GM12873 (cell line): ENCODE measurements around the gene CHST9.

Experiments
- TF ChIP-seq, protein P1 (sequence below): IDR thresholded peaks from 2 replicates; pipeline ENCODE4 v1.5.1; 2012; ENCODE audit warnings: low read depth, mild to moderate bottlenecking, moderate library complexity, low read length, control low read depth; ENCODE audit not compliant: insufficient read depth; ENCODE audit errors: missing control alignments

CHST9 gene

GRCh38 chr18:26888259-26888658, 296.8 kb downstream of the CHST9 start:
- TF ChIP-seq, protein P1, sequence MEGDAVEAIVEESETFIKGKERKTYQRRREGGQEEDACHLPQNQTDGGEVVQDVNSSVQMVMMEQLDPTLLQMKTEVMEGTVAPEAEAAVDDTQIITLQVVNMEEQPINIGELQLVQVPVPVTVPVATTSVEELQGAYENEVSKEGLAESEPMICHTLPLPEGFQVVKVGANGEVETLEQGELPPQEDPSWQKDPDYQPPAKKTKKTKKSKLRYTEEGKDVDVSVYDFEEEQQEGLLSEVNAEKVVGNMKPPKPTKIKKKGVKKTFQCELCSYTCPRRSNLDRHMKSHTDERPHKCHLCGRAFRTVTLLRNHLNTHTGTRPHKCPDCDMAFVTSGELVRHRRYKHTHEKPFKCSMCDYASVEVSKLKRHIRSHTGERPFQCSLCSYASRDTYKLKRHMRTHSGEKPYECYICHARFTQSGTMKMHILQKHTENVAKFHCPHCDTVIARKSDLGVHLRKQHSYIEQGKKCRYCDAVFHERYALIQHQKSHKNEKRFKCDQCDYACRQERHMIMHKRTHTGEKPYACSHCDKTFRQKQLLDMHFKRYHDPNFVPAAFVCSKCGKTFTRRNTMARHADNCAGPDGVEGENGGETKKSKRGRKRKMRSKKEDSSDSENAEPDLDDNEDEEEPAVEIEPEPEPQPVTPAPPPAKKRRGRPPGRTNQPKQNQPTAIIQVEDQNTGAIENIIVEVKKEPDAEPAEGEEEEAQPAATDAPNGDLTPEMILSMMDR, result no peak

- TF ChIP-seq, protein P1, result no peak
Observed at GRCh38 chr18:26875040-26875654, 310.0 kb downstream of the CHST9 start.

DNA sequence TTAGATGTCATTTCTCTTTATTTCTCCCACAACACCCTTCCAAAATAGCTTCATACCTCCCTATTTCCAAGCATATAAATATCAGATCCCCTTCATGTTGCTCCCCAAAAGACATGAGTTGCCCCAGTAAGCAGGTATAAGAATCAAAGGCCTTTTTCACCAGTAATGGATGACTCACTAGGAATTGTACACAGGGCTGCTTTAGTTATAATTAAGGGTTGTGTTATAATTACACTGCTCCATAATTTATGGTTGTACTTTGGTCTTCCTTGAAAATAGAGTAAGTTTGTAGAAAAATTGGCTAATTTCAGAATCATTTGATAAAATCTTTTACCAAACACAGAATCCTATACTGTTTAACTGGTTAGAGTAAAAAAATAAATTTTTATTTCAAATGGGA, 310.8 kb downstream of the CHST9 start:
- TF ChIP-seq, protein P1, result no peak

DNA sequence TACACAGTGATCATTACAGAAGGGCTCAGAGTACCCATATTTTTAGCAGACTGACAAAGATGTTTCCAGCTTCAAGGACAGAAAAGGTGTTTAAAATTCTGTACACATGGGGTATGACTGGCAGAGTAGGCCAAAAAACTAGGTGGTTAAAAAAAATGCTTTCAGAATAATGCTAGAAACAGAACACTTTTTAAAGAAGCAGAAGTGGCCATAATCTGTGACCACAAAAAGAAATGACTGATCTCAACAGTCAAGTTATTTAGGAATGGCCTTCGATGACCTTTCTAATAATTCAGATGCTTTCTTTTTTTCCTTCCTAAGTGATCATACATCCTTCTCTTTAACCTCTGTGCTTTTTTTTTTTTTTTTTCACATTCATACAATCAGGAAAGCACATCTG, 315.5 kb downstream of the CHST9 start:
- TF ChIP-seq, protein P1, result no peak

DNA sequence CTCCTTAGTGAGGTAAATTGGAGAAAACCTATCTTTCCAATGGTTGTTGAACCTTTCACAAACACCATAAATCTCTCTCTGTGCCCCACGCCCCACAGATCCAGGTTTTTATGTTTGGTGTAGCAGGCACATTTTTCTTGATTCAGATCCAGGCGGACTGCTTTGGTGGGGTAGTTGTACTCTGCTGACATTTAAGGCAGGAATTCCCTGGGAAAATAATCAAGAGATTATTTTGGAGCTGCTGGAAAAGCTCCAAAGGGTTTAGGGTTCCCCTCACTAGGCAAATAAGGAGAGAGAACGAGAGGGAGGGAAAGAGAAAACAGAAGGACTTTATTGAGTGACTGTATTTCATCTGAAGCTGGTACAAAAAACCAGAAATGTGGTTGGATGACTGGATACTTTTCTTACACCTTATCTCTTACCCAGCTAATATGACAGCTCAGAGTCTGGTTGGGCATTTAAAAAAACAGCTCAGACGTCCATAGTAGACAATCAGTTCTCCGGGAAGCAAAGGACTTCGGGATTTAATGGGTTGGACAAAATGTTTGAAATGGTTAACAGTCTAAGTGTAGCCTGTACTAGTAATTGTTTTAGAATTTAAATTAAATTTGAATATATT, 316.0 kb downstream of the CHST9 start:
- TF ChIP-seq, protein P1, result no peak

GRCh38 chr18:26867471-26867870, 317.6 kb downstream of the CHST9 start:
- TF ChIP-seq, protein P1, result no peak

DNA sequence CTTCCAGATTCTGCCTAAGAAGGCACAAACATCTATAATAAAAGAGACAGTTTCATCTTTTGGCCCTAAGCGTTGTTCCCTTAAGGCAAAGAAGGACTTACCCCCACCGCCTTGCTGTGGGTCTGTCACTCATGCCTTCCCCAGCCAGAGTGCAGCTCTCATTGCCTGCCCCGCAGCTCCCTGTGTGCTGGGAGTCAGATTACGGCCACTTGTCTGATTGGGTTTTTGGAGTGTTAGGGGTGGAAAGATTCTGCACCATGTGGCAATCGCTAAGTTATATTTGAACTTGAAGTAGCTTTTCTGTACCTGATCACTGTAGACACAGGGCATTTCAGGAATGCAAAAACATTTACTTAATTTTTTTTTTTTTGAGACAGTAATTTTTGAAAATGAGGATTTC, 319.6 kb downstream of the CHST9 start, which contains the start of gene AQP4:
Gene AQP4 (minus strand): TSS at position 151 of the 400 bp plus-strand sequence. CDS start 18 bp downstream, at position 133.
- TF ChIP-seq, protein P1, result no peak
